ENCODE data around the gene KLHDC7B. TPM values are rescaled to one million over a fixed set of nuclear protein-coding genes. Genes with fewer than 3 reads are reported as not detected.

The KLHDC7B gene
- polyA plus RNA-seq, 1 donor, result 0.18 TPM

Other genes with a start within 250 kb of the KLHDC7B start
- gene PLXNB2, start 238.3 kb upstream of the KLHDC7B start, polyA plus RNA-seq, result 65.0 TPM
- 7.1 TPM for gene DENND6B, start 218.9 kb upstream of the KLHDC7B start, polyA plus RNA-seq
- 46.9 TPM for gene PPP6R2, start 202.6 kb upstream of the KLHDC7B start, polyA plus RNA-seq
- 37.5 TPM for gene SBF1, start 70.9 kb upstream of the KLHDC7B start, polyA plus RNA-seq
- 11.2 TPM for gene ADM2, start 64.4 kb upstream of the KLHDC7B start, polyA plus RNA-seq
- 0.60 TPM for gene MIOX, start 59.0 kb upstream of the KLHDC7B start, polyA plus RNA-seq
- 48.8 TPM for gene LMF2, start 38.2 kb upstream of the KLHDC7B start, polyA plus RNA-seq
- gene NCAPH2, start 37.7 kb upstream of the KLHDC7B start, polyA plus RNA-seq, result 31.2 TPM
- 1.8 TPM for gene SCO2, start 20.3 kb upstream of the KLHDC7B start, polyA plus RNA-seq
- gene TYMP, start 15.9 kb upstream of the KLHDC7B start, polyA plus RNA-seq, result 10.5 TPM
- gene SYCE3, start 17.0 kb downstream of the KLHDC7B start, polyA plus RNA-seq, result not detected
- gene CPT1B, start 32.5 kb downstream of the KLHDC7B start, polyA plus RNA-seq, result 19.8 TPM
- gene CHKB, start 37.0 kb downstream of the KLHDC7B start, polyA plus RNA-seq, result 106 TPM
- 5.4 TPM for gene MAPK8IP2, start 54.9 kb downstream of the KLHDC7B start, polyA plus RNA-seq
- gene ARSA, start 82.3 kb downstream of the KLHDC7B start, polyA plus RNA-seq, result 45.7 TPM
- gene SHANK3, start 126.9 kb downstream of the KLHDC7B start, polyA plus RNA-seq, result 16.7 TPM
- 0.48 TPM for gene ACR, start 192.3 kb downstream of the KLHDC7B start, polyA plus RNA-seq
- gene RABL2B, start 237.7 kb downstream of the KLHDC7B start, polyA plus RNA-seq, result 32.8 TPM